ENCODE data around the gene ELK3. TPM values are rescaled to one million over a fixed set of nuclear protein-coding genes. Genes with fewer than 3 reads are reported as not detected.

ELK3 gene
- total RNA-seq, 3 donors from 2014 or later (not counting 1 experiment from before 2014, with no cell fraction given), result 17.8 to 28.8 (median 20.9) TPM

DNA sequence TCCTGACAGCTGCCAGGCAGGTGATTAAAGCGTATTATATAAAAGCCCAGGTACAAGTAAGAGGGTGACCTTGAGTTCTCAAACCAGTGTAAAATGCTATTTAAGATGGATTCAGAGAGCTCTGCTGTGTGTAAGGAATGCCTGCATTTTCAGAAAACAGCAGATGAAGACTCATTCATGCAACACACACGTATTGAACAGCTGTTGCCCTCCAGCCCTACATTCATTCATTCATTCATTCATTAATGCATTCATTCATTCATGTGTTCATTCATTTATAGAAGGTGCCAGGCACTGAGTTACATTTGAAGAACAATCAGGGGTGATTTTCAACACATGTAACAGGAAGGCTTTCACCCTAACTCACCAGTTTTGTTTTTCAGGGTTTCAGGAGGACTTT is 27.4 kb upstream of the ELK3 start:
- no peaks in the 10 kb centered on the region for H3K36me3 Mint-ChIP-seq
- Histone ChIP-seq H3K27ac (ENCODE audit: low read length) (no peak overlapping the region), H3K4me1 (ENCODE audit: control insufficient read depth, insufficient read depth, low read length) (no peaks in the 10 kb centered on the region), H3K4me3 (ENCODE audit: low read length) (no peak overlapping the region), H3K27me3 (ENCODE audit: control insufficient read depth, insufficient read depth, low read length) (no peaks in the 10 kb centered on the region), H3K9me3 (ENCODE audit: control insufficient read depth, insufficient read depth, low read length) (no peaks in the 10 kb centered on the region), H3K36me3 (ENCODE audit: control insufficient read depth, insufficient read depth, low read length) (no peaks in the 10 kb centered on the region)
- 86% methylated on average over 2 of the region's 2 CpGs for WGBS (ENCODE audit: insufficient coverage)
- no peaks in the 10 kb centered on the region for H3K4me1 Mint-ChIP-seq
- DNase-seq (no peak), ATAC-seq (no peak)
- H3K9me3 Mint-ChIP-seq, result no peaks in the 10 kb centered on the region
- no peak overlapping the region for H3K4me3 Mint-ChIP-seq
- no peak overlapping the region for H3K27ac Mint-ChIP-seq
- TF ChIP-seq, protein P1, sequence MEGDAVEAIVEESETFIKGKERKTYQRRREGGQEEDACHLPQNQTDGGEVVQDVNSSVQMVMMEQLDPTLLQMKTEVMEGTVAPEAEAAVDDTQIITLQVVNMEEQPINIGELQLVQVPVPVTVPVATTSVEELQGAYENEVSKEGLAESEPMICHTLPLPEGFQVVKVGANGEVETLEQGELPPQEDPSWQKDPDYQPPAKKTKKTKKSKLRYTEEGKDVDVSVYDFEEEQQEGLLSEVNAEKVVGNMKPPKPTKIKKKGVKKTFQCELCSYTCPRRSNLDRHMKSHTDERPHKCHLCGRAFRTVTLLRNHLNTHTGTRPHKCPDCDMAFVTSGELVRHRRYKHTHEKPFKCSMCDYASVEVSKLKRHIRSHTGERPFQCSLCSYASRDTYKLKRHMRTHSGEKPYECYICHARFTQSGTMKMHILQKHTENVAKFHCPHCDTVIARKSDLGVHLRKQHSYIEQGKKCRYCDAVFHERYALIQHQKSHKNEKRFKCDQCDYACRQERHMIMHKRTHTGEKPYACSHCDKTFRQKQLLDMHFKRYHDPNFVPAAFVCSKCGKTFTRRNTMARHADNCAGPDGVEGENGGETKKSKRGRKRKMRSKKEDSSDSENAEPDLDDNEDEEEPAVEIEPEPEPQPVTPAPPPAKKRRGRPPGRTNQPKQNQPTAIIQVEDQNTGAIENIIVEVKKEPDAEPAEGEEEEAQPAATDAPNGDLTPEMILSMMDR (IDR thresholded peaks at IDR 0.05), result no peak
- intact Hi-C loops (cut with micrococcal nuclease), result no loop called here
- H3K27me3 Mint-ChIP-seq (ENCODE audit: low read depth in 2 of 2), result peaks cover 9 to 11% of the 10 kb centered on the region in 2 donors

DNA sequence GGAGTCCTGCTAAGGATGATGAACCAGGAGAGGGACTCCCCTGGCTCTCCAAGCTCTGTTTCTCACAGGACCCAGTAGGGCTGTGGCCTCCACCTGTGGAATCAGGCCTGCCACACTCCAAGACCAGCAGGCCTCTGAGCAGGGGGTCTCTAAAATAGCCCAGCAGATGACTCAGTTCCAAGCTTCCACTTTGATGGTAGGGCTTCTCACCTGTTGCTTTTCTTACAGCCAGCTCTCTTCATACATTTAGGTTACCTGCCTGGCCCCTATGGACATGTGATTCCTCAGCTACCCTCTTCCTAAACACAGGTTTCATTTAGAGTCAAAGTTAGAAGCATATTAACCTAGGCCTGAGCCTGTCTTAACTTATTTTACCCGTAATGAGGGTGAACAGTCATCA is 26.7 kb upstream of the ELK3 start:
- DNase-seq (no peak), ATAC-seq (no peak)
- H3K4me1 ChIP-seq (ENCODE audit: control insufficient read depth, insufficient read depth, low read length), result no peaks in the 10 kb centered on the region
- Mint-ChIP-seq H3K4me1 (no peaks in the 10 kb centered on the region), H3K36me3 (no peaks in the 10 kb centered on the region), H3K27me3 (ENCODE audit: low read depth in 2 of 2) (peaks cover 16 to 19% of the 10 kb centered on the region in 2 donors), H3K9me3 (no peaks in the 10 kb centered on the region), H3K27ac (no peak overlapping the region), H3K4me3 (no peak overlapping the region)
- WGBS (ENCODE audit: insufficient coverage), result 80% methylated on average over 1 of the region's 1 CpG
- H3K27me3 ChIP-seq (ENCODE audit: control insufficient read depth, insufficient read depth, low read length), result no peaks in the 10 kb centered on the region
- intact Hi-C loops (cut with micrococcal nuclease), result no loop called here
- no peaks in the 10 kb centered on the region for H3K36me3 ChIP-seq (ENCODE audit: control insufficient read depth, insufficient read depth, low read length)
- H3K27ac ChIP-seq (ENCODE audit: low read length), result no peak overlapping the region
- H3K9me3 ChIP-seq (ENCODE audit: control insufficient read depth, insufficient read depth, low read length), result no peaks in the 10 kb centered on the region
- no peak overlapping the region for H3K4me3 ChIP-seq (ENCODE audit: low read length)
- TF ChIP-seq, protein P1 (IDR thresholded peaks at IDR 0.05), result no peak

DNA sequence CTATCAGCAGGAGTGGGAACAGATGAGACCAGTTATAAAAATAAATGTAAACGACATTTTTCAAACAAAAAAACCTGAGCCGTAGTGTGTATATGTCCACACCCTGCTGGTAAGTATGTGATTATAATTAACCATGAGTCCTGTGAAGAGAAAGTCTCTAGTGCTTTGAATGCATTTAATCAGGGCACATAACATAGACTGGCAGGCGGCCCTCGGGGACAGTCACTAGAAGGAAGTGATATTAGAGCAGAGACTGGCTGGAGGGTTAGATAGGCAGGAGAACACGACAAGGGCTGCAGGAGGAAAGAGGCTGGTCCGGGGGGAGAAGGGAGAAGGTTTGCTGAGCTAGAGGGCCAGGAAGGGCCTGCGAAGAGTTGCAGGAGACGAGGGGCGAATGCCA is 23.8 kb upstream of the ELK3 start:
- H3K9me3 Mint-ChIP-seq, result no peaks in the 10 kb centered on the region
- H3K27ac Mint-ChIP-seq, result no peak overlapping the region
- no peak overlapping the region for H3K4me3 ChIP-seq (ENCODE audit: low read length)
- WGBS (ENCODE audit: insufficient coverage), result 61% methylated on average over 9 of the region's 9 CpGs
- H3K4me3 Mint-ChIP-seq, result no peak overlapping the region
- H3K9me3 ChIP-seq (ENCODE audit: control insufficient read depth, insufficient read depth, low read length), result no peaks in the 10 kb centered on the region
- H3K4me1 Mint-ChIP-seq, result no peaks in the 10 kb centered on the region
- ATAC-seq (no peak), DNase-seq (no peak)
- H3K27ac ChIP-seq (ENCODE audit: low read length), result no peak overlapping the region
- H3K27me3 Mint-ChIP-seq (ENCODE audit: low read depth in 2 of 2), result peaks cover 20 to 27% of the 10 kb centered on the region in 2 donors
- no peaks in the 10 kb centered on the region for H3K4me1 ChIP-seq (ENCODE audit: control insufficient read depth, insufficient read depth, low read length)
- no peaks in the 10 kb centered on the region for H3K36me3 Mint-ChIP-seq
- intact Hi-C loops (cut with micrococcal nuclease), result no loop called here
- no peaks in the 10 kb centered on the region for H3K27me3 ChIP-seq (ENCODE audit: control insufficient read depth, insufficient read depth, low read length)
- no peaks in the 10 kb centered on the region for H3K36me3 ChIP-seq (ENCODE audit: control insufficient read depth, insufficient read depth, low read length)
- TF ChIP-seq, protein P1 (IDR thresholded peaks at IDR 0.05), result no peak

GRCh38 chr12:96170762-96171161 is 23.4 kb upstream of the ELK3 start:
- TF ChIP-seq, protein P1 (IDR thresholded peaks at IDR 0.05), result no peak
- intact Hi-C loops (cut with micrococcal nuclease), result no loop called here
- Histone ChIP-seq H3K27me3 (ENCODE audit: control insufficient read depth, insufficient read depth, low read length) (no peaks in the 10 kb centered on the region), H3K36me3 (ENCODE audit: control insufficient read depth, insufficient read depth, low read length) (no peaks in the 10 kb centered on the region), H3K4me3 (ENCODE audit: low read length) (no peak overlapping the region), H3K9me3 (ENCODE audit: control insufficient read depth, insufficient read depth, low read length) (no peaks in the 10 kb centered on the region), H3K27ac (ENCODE audit: low read length) (no peak overlapping the region), H3K4me1 (ENCODE audit: control insufficient read depth, insufficient read depth, low read length) (no peaks in the 10 kb centered on the region)
- no peak overlapping the region for H3K4me3 Mint-ChIP-seq
- 90% methylated on average over 5 of the region's 5 CpGs for WGBS (ENCODE audit: insufficient coverage)
- no peaks in the 10 kb centered on the region for H3K36me3 Mint-ChIP-seq
- H3K27me3 Mint-ChIP-seq (ENCODE audit: low read depth in 2 of 2), result peaks cover 20 to 27% of the 10 kb centered on the region in 2 donors
- H3K9me3 Mint-ChIP-seq, result no peaks in the 10 kb centered on the region
- H3K4me1 Mint-ChIP-seq, result no peaks in the 10 kb centered on the region
- no peak for ATAC-seq
- no peak overlapping the region for H3K27ac Mint-ChIP-seq
- no peak for DNase-seq

Measured in natural killer cell (primary cell).